ENCODE results near the gene GTF2H1. TPM values are rescaled to one million over a fixed set of nuclear protein-coding genes. Genes with fewer than 3 reads are reported as not detected.
A peak's percentile ranks its signal among the peaks of the same experiment; 100 is the strongest.
"Not testable (repeated sequence)": the region's sequence is repeated elsewhere in the genome, so short reads cannot be mapped to it uniquely, and the experiment has no call there.

The GTF2H1 gene
- total RNA-seq, 1 experiment from 2014 or later = 76.1 TPM

DNA sequence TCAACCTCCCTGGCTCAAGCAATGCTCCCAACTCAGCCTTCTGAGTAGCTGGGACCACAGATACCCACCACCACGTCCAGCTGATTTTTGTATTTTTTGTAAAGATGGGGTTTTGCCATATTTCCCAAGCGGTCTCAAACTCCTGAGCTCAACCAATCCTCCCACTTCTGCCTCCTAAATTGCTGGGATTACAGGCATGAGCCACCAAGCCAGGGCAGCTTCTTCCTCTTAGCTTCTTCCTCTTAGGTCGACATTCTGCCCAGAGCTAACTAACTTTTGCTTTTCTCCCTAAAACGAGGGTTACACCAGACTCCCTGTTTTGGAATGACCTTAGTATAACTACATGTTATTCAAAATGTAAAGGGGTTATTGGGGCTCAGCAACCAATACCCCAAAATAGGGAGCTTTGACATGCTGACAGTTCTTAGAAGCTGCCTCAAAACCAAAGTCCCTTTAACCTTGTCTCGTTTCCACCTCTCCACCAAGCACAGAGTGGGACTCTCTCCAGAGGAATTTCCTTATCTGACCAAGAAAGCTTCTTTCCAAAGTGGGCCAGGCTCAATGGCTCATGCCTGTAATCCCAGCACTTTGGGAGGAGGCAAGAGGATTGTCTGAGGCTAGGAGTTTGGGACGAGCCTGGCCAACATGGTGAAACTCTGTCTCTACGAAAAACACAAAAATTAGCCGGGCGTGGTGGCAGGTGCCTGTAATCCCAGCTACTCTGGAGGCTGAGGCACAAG is 7.4 kb upstream of the GTF2H1 start:
- DNase-seq (ENCODE audit: low read depth) = no peak
- in situ Hi-C loops (cut with HindIII; ENCODE audit: low pct_unique_long_range_greater_than_20kb, low sequenced_read_pairs) = no loop called here

DNA sequence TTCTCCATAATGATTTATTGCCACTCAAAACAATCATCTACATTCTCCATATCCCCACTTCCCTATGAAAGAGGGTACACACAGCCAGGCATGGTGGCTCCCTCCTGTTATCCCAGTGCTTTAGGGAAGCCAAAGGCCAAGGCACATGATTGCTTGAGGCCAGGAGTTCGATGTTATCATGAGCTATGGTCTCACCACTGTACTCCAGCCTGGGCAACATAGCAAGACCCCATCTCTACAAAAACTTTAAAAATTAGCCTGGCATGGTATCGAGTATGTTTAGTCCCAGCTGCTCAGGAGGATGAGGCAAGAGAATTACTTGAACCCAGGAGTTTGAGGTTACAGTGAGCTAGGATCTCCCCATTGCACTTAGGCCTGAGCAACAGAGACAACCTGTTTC is 6.5 kb upstream of the GTF2H1 start:
- in situ Hi-C loops (cut with HindIII; ENCODE audit: low pct_unique_long_range_greater_than_20kb, low sequenced_read_pairs) = no loop called here
- no peak for DNase-seq (ENCODE audit: low read depth)

DNA sequence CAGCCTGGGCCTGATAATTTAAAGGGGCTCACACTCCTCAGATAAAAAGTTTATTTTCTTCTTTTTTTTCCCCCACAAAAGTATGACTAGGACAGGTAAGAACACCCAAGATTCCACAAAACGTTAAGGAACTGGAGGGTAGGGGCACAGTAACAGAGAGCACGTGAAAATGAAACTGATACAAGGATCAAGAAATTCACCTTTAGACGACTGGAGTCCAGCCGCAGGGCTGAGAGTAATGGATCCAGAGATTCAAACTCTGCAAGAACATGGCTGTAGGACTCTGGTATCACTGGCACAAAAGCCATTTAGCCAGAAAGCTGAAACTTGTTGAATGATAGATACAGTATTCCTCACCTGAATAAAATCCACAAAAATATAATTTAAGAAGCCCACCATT is 4.8 kb upstream of the GTF2H1 start:
- in situ Hi-C loops (cut with HindIII; ENCODE audit: low pct_unique_long_range_greater_than_20kb, low sequenced_read_pairs) = no loop called here
- DNase-seq (ENCODE audit: low read depth) = no peak

GRCh38 chr11:18319914-18320313 is 2.5 kb upstream of the GTF2H1 start:
- in situ Hi-C loops (cut with HindIII; ENCODE audit: low pct_unique_long_range_greater_than_20kb, low sequenced_read_pairs) = no loop called here
- DNase-seq (ENCODE audit: low read depth) = no peak

DNA sequence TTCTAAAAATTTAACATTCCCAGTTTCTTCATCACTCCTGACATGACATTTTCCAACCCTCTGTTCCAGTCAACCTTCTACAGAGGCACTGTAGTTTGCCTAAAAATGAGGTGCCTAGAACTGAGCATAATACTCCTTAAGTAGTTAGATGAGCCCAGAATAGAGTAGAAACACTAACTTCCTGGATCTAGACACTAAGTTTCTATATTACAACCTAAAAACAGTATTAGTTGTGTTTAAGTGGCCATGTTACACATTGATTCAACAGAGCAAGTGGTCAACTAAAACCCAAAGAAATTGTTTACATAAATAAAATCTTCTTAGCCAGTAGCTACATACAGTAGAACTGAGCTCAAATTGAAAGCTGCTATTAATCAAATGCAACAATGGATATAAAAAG is 1.8 kb upstream of the GTF2H1 start:
- DNase-seq (ENCODE audit: low read depth) = no peak

DNA sequence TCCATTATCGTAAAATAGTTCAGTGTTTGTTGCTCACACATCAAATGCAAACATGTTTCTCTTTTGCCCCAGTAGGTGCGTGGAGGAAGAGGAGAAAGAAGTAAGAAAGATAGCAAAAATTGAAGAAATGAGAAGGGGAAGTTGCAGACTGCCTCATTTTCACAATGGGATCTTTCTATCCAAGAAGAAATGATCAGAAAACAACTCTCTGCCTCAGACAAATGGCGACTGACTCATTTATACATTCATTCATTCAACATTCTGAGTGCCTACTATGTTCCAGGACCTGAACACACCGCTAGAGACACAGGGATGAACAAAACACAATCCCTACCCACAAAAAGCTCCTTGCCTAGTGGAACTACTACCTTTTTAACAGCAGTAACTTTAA is 794 bp upstream of the GTF2H1 start:
- in situ Hi-C loops (cut with HindIII; ENCODE audit: low pct_unique_long_range_greater_than_20kb, low sequenced_read_pairs) = no loop called here
- no peak for DNase-seq (ENCODE audit: low read depth)

More for the DNA sequence above, 1.8 kb upstream of the GTF2H1 start:
- in situ Hi-C loops (cut with HindIII; ENCODE audit: low pct_unique_long_range_greater_than_20kb, low sequenced_read_pairs) = no loop called here

DNA sequence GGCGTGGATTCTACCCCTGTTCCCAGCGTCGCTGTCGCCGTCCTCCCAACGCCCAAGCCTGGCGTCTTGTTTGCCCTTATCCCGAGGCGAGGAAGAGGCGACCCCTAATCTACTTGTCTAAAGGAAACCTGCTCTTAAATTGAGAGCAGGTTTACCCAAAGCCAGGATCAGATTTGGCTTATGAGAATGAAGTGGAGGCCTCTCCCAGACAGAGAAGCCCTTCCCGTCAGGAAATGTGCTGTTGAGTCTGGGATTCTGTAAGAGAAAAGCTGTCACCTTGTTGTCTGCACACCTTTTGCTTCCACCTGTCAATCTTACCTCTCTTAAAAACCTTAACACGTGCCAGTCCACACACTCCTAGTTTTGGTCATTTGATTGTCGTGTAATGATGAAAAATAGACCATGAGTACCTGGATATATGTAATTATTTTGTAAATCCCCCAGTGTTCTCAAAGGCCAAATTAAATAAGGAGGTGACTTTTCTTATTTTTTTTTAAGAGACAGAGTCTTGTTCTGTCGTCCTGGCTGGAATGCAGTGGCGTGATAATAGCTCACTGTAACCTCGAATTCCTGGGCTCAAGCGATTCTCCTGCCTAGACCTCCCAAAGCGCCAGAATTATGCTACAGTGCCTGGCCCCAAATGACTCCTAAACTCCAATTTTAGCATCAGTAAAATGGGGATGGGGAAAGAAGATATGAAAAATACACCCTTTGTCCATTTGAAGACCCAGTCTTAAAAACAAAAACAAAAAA is 627 bp downstream of the GTF2H1 start:
- in situ Hi-C loops (cut with HindIII; ENCODE audit: low pct_unique_long_range_greater_than_20kb, low sequenced_read_pairs) = no loop called here

GRCh38 chr11:18323881-18324280 is 1.5 kb downstream of the GTF2H1 start:
- in situ Hi-C loops (cut with HindIII; ENCODE audit: low pct_unique_long_range_greater_than_20kb, low sequenced_read_pairs); DNase-seq (ENCODE audit: low read depth): not testable (repeated sequence)

More for the DNA sequence above, 627 bp downstream of the GTF2H1 start:
- no peak for DNase-seq (ENCODE audit: low read depth)

DNA sequence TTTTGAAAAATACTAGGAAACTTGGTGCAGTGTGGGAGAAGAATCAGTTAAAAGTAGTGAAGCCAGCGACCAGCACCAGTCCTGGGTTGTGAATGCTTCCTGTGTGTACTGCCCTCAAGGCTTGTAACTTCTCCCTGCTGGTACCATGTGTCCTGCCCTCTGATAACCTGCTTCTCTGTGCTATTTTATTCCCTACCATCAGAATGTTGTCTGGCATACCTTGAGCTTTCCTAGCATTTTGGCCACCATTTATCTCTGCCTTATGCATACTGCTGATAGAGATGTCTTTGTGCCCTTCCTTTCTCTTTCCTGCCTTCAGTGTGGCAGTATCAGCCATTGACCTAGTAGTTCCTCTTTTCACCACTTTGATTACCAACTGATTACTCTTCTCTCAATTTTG is 2.0 kb downstream of the GTF2H1 start:
- in situ Hi-C loops (cut with HindIII; ENCODE audit: low pct_unique_long_range_greater_than_20kb, low sequenced_read_pairs) = no loop called here
- no peak for DNase-seq (ENCODE audit: low read depth)

DNA sequence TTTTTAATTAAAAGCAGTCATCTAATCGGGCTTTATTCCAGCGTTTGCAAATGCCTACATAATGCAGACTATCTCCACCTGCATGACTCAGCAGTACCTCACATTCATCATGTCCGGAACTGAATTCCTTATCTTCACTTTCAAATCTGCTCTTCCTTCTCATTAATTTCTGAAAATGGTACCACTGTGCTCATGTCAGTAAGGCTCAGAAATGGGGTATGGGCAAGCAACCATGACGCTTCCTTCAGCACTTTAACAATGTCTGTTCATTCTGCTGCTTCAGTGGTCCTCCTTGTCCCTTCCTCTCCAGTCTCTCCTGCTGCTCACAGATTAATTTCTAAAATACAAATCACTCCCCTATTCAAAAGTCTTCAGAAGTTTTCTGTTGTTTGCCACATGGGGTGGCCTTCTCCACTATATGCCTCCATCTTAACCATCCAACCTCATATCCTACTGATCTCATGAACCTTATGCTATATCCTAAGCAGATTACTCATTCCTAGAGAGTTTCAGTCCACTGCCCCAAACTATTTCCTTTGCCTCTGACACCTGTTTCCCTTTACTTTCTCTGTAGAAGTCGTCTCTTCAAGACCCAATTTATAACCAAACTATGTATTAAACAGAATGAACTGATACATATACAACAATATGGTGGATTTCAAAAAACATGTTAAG is 7.0 kb downstream of the GTF2H1 start:
- in situ Hi-C loops (cut with HindIII; ENCODE audit: low pct_unique_long_range_greater_than_20kb, low sequenced_read_pairs) = no loop called here
- DNase-seq (ENCODE audit: low read depth) = peak; percentile 50

DNA sequence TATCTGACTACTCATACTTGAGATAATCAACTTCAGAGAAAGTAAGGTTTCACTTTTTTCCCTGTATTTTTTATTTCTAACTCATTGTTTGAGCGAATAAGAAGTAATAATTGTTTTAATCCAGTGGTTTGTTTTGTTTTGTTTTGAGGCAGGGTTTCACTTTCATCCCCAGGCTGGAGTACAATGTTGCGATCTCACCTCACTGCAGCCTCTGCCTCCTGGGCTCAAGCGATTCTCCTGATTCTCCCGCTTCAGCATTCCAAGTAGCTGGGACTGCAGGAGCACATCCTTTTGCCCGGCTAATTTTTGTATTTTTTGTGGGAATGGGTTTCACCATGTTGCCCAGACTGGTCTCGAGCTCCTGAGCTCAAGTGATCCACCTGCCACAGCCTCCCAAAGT is 8.6 kb downstream of the GTF2H1 start:
- DNase-seq (ENCODE audit: low read depth) = no peak
- in situ Hi-C loops (cut with HindIII; ENCODE audit: low pct_unique_long_range_greater_than_20kb, low sequenced_read_pairs) = no loop called here

GRCh38 chr11:18332302-18332701 is 9.9 kb downstream of the GTF2H1 start:
- in situ Hi-C loops (cut with HindIII; ENCODE audit: low pct_unique_long_range_greater_than_20kb, low sequenced_read_pairs) = no loop called here

GRCh38 chr11:18332891-18333290 is 10.5 kb downstream of the GTF2H1 start:
- DNase-seq (ENCODE audit: low read depth) = no peak
- in situ Hi-C loops (cut with HindIII; ENCODE audit: low pct_unique_long_range_greater_than_20kb, low sequenced_read_pairs) = no loop called here

More at GRCh38 chr11:18332302-18332701, 9.9 kb downstream of the GTF2H1 start:
- peak; percentile 68 for DNase-seq (ENCODE audit: low read depth)

GRCh38 chr11:18347471-18348125 is 25.2 kb downstream of the GTF2H1 start:
- no peak for DNase-seq (ENCODE audit: low read depth)
- in situ Hi-C loops (cut with HindIII; ENCODE audit: low pct_unique_long_range_greater_than_20kb, low sequenced_read_pairs) = no loop called here

DNA sequence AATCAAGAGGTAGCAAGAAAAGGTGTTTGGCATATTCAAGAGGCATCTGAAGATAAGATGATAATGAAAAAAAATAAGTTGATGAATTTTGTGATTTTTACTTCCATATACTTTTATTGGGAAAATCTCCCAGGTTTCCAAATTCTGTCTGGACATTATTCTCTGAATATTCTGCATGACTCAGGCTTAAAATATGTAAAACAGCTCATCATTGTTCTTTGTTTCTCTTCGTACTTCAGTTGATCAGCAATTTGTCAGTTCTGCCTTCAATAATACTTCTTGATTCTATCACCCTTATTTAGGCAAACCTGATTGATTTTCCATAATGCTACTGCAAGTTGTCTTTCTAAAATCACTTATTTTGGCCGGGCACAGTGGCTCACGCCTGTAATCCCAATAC is 30.2 kb downstream of the GTF2H1 start:
- in situ Hi-C loops (cut with HindIII; ENCODE audit: low pct_unique_long_range_greater_than_20kb, low sequenced_read_pairs) = no loop called here
- DNase-seq (ENCODE audit: low read depth) = no peak

DNA sequence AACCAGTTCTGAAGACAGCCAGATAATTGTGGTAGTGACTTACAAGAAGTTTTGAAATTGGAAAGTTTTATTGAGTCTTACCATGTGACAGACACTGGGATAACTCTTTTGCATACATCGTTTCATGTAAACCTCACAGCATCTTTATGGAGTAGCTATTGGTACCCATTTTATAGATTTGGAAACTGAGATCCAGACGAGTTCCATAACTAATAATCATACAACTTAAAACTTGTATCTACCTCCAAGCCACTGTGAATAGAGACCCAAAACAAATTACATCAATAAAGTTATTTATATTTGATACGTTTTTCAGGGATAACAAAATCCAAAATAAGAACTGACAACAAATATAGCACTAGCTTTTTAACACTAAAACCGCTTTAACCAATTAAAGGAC is 36.3 kb downstream of the GTF2H1 start:
- in situ Hi-C loops (cut with HindIII; ENCODE audit: low pct_unique_long_range_greater_than_20kb, low sequenced_read_pairs) = no loop called here
- no peak for DNase-seq (ENCODE audit: low read depth)

GRCh38 chr11:18361154-18361553 is 38.8 kb downstream of the GTF2H1 start:
- DNase-seq (ENCODE audit: low read depth) = no peak
- in situ Hi-C loops (cut with HindIII; ENCODE audit: low pct_unique_long_range_greater_than_20kb, low sequenced_read_pairs) = no loop called here

- in situ Hi-C loops (cut with HindIII; ENCODE audit: low pct_unique_long_range_greater_than_20kb, low sequenced_read_pairs) = no loop called here
- no peak for DNase-seq (ENCODE audit: low read depth)
These were observed 42.2 kb downstream of the GTF2H1 start for GRCh38 chr11:18364495-18365073.
